HG03159 (cell line): ENCODE measurements around the gene EXOC4.
"Not testable (repeated sequence)": the region's sequence is repeated elsewhere in the genome, so short reads cannot be mapped to it uniquely, and the experiment has no call there.

Experiments used
- ATAC-seq: cut with Tn5 transposase; IDR thresholded peaks from one replicate; pipeline ENCODE4 v1.9.1; 2021; ENCODE audit warnings: mild to moderate bottlenecking, moderate library complexity; ENCODE audit not compliant: unreplicated experiment

The EXOC4 gene

DNA sequence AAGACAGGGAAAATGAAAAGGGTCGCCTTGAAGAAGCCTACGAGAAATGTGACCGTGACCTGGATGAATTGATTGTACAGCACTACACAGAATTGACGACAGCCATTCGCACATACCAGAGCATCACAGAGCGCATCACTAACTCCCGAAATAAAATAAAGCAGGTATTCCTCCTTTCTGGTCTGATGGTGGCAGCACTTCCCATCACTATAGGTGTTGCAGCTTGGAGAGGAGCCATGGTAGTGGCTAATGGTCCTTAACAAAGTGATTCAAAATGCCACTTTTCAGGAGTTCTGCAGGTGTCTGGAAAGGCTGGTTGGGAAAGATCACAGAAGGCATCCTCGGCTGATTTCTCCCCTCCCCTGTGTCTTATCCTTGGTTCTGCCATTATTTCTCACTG is 22.1 kb downstream of the EXOC4 start:
- no peak for ATAC-seq

DNA sequence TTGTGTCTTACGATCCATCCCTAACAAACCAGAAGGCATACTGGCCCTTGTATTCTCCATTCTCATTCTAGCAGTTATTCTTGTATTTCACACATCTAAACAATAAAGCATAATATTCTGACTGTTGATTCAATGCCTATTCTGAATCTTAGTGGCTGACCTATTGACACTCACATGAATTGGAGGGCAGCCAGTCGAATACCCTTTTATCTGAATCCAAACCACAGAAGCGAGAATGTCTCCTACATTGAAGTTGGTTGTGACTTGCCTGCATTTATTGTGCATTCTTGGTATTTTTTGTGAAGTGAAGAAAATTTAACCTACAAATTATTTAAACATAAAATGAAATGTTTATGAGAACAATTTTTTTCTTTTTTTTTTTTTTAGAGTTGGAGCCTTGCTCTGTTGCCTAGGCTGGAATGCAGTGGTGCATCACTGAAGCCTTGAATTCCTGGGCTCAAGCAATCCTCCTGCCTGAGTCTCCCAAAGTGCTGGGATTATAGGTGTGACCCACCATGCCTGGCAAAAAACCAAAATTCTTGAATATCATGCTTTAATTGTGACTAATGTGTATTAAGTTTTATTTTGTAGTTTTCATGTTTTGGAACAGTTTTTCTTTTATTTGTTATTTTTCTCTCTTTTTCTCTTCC is 22.7 kb downstream of the EXOC4 start:
- no peak for ATAC-seq

DNA sequence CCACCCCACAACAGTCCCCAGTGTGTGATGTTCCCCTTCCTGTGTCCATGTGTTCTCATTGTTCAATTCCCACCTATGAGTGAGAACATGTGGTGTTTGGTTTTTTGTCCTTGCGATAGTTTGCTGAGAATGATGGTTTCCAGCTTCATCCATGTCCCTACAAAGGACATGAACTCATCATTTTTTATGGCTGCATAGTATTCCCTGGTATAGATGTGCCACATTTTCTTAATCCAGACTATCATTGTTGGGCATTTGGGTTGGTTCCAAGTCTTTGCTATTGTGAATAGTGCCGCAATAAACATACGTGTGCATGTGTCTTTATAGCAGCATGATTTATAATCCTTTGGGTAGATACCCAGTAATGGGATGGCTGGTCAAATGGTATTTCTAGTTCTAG is 26.1 kb downstream of the EXOC4 start:
- ATAC-seq = not testable (repeated sequence)

DNA sequence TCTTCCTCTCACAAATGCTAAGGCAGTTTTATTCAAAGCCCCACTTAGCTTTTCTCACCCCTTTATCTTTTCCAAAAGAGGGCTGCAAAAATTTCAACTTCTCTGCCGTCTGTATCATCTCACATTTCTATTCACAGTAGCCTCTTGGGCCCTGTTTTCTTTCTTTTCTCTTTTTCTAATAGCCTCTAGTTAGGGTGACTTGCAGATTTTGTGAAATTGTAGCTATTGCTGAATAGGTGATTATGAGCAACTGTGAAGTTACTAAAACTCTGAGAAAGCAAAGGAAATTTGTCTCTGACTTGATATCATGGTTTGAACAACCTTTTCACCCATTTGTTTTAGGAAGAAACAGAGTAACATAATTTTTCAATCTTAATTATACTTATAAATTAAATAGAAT is 29.2 kb downstream of the EXOC4 start:
- ATAC-seq = no peak

DNA sequence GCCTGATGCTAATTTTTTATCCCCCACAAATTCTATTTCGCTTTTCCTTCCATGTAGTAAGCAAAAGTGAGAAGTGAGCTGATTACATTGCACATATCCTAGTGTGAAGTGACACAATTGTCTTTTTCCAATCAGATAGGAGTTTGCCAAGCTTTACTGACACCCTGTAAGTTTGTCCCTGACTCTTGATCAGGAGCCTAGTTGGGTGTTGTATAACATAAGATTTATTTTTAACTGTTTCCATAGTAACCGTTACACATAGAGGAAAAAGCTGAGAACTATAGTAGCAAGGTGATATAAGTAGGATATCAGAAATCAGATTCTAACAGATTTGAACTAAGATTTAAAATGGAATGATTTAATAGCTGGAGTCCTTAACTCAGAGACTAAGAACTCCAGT is 31.2 kb downstream of the EXOC4 start:
- ATAC-seq = no peak

DNA sequence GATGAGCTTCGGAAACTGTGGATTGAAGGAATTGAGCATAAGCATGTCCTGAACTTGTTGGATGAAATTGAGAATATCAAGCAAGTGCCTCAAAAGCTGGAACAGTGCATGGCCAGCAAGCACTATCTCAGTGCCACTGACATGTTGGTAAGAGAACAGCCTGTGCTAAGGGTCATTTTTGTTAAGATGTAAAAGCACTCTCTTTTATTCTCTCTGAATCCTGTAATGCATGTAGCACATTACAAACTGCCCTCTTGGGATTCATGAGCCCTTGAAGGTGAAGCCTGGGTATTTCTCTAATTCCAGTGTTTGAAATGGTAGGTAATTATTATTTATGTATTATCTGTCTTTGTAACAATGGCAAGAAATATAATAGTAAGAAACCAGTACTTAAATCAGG is 36.1 kb downstream of the EXOC4 start:
- no peak for ATAC-seq

DNA sequence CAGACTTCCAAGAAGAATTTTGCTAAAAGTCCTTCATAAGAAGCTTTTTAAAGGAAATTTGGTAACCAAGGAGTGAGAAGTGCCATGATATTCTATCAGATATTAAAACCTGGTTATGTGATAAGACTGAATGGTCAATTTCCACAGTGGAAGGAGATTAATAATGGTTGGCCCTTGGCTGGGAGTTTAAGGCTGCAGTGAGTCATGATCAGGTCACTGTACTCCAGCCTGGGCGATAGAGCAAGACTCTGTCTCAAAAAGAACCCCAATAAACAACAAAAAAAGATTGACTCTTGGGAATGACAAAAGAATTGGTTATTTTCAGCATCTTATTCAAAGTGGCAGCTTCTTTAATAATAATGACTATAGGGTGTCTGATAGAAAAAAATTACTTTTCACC is 37.2 kb downstream of the EXOC4 start:
- ATAC-seq = no peak

DNA sequence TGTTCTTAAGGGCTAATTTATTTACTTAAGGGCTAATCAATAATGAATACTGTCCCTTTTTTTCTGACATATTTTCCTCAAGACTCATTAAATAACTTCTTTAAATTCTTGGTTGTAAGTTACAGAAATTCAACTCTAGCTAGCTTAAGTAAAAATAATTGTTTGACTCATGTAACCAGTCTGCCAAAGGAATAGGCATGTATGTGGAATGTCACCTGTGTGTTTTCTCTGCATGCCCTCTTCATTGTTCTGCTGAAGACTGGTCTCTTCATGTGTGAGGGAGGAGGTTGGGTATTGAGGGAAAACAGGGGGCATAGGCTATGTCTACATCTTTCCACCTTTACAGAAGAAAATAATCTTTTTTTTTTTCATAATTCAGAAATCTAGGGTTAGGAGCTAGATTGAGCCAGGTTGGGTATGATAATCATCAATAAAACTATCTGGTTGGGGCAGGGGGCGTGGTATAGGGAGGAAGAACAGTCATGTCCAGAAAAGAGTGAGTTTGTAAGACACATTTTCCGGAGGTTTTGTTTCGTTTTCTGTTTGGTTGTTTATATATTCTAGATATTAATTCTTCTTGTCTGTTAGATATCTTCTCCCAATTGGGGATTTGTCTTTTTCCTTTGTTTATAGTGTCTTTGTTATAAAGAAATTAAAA is 37.9 kb downstream of the EXOC4 start:
- no peak for ATAC-seq

DNA sequence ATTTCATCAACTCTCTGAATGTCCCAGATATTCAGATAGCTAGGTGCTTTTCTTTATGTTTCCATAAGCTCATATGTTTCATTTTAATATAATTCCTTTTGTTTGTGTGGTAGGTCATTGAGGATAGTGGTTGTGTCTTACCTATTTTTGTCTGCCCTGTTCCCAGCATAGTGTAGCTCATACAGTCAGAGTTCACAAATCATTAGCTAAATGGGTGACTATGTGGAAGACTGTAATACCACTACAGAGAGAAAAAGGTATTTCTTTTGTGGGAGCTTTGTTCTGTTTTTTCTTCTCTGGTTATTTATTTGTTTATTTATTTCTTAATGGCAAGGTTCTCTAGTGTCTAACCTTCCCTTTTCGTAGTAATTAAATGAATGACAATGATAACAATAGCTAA is 39.8 kb downstream of the EXOC4 start:
- ATAC-seq = no peak

DNA sequence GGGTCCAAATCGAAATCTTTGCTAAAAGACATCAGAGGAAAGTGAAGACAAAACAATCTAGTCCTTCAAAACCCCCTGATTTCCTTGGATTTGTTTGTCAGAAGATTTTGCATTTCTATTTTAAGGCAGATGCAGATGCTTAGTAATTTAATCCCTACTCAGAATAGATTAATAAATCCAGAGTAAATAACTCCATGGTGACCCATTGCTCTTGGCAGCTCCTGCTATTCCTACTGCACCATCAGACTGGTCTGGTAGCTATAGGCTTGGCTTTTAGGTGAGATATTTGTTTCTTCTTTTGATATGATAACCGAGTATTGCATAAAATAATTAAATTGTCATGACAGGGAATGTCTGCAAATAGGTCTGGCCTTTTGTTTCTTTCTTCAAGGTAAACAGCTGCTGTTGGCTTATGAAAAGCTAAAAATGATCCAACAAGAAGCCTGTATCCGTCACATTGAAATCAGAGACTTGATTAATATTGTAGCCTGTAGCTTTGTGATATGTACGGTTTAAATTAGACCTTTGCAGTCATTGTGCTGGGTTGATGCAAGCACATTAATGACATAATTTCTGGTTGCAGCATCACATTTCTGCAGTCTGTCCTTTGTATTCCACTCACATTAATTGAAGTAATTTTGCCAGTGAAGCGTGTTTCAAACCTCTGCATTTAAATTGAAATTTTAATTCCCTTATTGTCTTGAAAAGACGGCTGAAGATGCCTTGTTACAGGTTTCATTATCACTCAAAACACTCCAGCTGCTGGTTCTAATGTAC is 40.7 kb downstream of the EXOC4 start:
- no peak for ATAC-seq

DNA sequence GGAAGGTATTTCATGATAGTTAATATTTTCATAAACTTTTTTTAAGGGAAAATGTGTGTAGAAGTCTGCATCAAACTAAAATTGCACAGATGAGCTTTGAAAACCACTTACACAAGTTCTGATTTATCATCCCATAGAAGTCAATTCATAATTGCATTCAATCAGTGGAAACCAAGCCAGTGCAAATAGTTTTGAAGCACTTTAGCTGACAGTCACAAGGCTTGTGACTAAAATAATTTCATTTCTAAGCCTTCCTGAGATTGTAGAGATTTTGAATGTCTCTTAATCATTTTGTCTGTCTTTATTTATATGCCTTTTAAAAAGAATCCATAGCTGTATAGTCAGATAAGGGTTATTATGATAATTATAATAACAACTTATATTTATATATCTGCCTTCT is 41.4 kb downstream of the EXOC4 start:
- no peak for ATAC-seq

DNA sequence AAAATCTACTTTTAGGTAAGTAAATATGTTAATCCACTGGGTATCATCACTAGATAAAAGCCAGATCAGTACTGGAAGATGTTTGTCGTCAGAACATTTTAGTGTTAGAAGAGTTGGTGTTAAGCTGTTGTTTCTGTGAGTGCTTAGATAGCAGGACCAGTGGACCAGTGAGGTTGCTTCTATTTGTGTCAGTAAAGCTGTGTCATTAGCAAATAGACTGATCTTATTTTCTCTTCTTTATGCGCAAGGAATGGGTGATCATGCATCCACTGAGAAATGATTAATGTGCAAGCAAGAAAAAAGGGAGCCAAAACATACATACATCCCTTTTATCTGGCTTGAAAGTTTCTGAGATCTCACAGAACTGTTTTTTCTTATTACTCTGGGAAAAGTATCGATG is 42.6 kb downstream of the EXOC4 start:
- no peak for ATAC-seq

DNA sequence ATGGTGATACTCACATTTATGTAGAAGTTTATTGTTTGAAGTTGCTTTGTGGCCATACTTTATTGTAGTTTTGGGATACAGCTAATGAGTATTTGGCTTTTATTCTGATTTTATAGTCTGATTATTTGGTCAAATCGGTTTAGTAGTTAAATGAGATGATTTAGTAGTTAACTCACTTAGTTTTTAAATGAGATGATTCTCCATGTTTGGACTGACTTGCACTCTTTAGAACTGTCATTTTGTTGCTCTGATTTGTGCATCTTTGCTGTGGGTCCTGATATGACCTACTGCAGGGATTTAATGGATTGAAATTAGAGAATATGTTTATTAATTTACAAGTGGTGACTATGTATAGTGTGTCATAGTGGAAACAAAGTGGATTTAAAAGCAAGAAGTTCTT is 44.2 kb downstream of the EXOC4 start:
- no peak for ATAC-seq

DNA sequence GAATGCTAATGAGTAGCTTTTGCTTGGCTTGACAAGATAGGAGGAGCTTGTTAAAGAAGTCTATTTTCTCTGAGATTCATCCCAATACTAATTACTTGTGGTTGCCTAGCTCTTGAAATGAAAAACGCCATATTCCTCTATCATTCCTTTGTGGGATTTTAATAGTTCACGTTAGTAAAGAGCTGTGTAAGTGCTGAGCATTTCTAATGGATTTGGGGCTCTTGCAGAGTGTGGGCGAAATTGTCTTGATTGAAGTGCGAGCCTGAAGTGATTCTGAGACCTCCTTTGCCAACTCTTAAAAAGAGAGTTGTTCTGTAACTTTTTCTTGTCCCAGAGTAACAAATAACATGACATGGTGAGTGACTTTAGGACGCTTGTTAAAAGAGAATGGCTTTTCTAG is 45.2 kb downstream of the EXOC4 start:
- no peak for ATAC-seq

DNA sequence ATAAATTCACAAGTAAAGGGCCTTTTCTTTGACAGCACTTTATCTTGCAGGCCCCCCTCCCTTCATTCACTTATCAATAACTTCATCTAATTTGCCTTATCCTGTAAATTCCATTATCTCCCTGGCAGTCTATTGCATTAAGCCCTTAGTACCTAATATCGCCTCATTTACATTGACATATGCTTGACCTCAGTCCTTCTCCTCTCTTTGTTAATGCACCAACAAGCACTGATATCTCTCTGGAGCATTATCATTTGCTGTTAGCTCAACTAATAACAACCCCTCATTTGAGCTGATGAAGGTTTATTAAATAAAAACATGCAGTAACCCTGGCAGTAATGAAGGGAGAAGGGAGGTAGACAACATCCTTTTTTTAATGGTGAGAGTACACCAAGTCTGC is 46.8 kb downstream of the EXOC4 start:
- ATAC-seq = no peak

DNA sequence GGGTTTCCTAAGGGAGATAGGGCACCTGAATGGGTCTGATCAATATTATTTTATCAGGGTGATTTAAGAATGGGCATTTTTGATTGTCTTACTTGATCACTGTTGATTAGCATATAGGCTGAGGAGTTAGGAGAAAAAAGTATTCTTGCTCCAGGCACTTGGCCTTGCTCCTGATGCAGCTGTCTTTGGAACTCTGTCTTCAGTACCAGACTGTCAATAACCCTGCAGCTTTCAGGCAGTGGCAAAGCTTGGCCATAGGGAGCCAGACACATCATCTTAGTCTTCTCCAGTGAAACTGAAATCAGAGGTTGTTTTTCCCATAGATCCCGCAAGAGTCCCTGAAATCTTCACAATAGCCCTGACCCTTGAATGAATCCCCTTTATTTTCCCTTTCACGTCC is 47.2 kb downstream of the EXOC4 start:
- no peak for ATAC-seq

DNA sequence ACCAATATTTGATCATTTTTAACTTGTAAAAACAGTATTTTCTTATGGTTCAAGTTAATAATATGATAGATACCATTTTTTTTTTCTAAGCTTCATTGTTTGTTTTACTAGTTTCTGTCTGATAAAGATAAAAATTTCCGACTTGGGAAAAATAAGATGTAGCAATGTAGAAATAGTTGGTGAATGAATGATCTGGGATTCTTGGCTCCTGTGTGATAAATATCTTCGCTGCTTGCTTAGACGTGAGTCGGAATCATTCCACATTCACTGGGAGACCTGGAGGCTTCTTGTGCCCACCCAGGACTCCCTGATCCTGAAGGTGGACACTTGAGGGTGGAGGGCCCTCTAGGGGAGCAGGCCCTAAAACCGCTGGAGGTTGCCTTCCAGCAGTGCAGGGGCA is 47.9 kb downstream of the EXOC4 start:
- ATAC-seq = no peak

DNA sequence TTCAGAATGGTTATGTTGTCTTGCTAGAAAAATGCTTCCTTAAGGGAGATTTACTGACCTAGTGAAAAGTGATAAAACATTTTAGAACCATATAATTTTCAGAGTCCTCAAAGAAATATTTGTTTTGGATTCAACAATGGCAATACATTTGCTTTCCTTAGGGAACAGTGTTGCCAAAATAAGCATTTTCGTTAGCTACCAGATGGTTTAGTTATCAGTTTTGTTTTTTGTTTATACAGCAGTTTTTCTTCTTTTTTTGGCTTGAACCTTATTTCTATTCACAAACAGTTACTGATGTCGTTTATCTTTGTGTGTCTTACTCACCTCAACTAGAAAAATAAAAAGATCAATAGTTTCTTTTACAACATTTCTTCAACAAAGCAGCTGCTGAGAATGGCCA is 48.6 kb downstream of the EXOC4 start:
- ATAC-seq = no peak

DNA sequence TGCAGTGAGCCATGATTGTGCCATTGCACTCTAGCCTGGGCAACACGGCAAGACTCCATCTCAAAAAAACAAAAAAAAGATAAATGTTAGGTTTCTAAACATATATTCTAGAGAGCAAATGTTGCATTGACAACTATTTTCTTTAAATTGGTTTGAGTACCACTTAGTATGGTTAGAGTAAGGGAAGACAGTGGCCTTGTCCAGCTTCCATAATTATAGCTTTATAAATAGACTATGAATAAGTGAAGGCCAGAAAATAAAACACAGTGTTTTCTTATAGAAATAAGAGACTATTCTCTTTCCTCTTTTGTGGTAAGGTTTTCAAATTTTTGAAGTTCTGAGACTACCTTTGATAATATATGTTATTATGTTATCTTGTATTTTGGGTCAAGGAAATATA is 50.5 kb downstream of the EXOC4 start:
- no peak for ATAC-seq

DNA sequence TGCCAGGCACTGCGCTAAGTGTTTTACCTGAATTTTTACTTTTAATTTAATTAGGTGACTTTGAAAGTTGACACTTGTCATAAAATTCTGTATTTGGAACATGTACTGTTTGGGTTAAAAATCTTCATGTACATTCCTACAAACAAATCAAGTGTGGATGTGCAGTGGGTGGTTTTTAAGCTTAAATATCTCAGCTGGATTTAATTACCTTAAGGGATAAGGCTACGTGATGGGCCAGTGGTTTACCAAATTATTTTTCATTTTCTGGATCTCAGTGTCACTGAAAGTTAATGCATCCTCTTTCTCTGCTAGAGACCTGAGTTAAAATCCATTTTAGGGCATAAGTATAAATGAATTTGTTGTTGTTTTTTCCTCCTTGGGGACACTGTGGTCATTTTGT is 51.1 kb downstream of the EXOC4 start:
- ATAC-seq = no peak

DNA sequence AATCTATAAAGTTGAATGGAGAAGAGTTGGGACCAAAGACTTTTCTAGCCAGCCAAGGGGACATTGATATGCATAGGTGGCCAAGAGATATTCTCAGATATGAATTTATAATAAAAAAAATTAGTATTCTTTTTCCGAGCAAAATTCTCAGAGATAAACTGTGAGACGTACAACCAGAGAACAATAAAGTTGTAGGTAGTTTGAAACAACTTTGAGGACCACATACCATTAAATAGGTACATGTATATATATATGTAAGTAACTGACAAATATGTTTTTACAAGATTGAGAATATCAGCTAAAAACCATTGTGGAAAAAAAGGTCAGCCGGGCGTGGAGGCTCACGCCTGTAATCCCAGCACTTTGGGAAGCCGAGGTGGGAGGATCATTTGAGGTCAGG is 56.5 kb downstream of the EXOC4 start:
- ATAC-seq = no peak

DNA sequence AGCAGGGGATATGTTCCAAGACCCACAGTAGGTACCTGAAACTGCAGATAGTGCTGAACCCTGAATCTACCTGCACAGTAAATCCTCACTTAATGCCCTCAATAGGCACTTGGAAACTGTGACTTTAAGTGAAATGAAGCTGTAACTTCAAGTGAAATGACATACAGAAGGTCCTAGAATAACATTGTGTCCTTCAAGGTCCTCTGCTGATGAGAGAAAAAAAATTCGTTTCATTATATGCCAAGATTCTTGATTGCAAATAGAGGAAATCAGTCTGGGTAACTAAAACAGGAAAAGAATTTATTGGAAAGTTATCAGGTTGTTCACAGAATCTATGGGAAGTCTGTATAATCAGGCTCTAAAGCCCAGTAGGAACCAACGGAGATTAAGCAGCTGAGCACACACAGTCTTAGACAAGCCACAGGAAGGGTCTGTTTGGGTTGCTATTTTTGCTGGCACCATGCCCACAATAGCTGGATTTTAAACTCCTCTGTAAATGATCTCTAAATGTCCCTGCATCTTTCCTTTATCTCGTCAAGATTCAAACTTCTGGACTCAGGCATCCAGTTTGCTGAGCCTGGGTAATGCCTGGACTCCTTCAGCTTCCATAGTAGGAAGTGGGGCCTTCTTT is 57.5 kb downstream of the EXOC4 start:
- ATAC-seq = no peak
